Lower leg skin (tissue), 4 donors: Measurements from ENCODE around the gene GPR162. TPM values are rescaled to one million over a fixed set of nuclear protein-coding genes. Genes with fewer than 3 reads are reported as not detected.

Experiments used
- DNase-seq, 2 donors: peaks; one replicate each; pipeline ENCODE4 v3.0.0-alpha.2; 2019; ENCODE audit warnings: low spot score in 2 of 2
- H3K4me3 ChIP-seq: fragments of 200-600 bp; sonication (generic); 2 replicates; pipeline ENCODE4 v1.5.1; 2017; ENCODE audit warnings: mild to moderate bottlenecking, low read depth; ENCODE audit not compliant: poor library complexity, severe bottlenecking
- CTCF ChIP-seq, 3 donors: fragments of 450-650 bp; IDR thresholded peaks; one replicate each; pipeline ENCODE4 v1.5.1; 2016; ENCODE audit warnings: antibody characterized with exemption in 3 of 3, mild to moderate bottlenecking in 3 of 3, moderate library complexity in 2 of 3
- POLR2A ChIP-seq, 2 donors: fragments of 450-650 bp; IDR thresholded peaks; one replicate each; pipeline ENCODE4 v1.6.1; 2016 to 2017; ENCODE audit warnings: antibody characterized with exemption in 2 of 2, mild to moderate bottlenecking in 1 of 2, moderate library complexity in 1 of 2
- WGBS, 2 donors: methylation state at CpG; one replicate each; pipeline ENCODE4 v1.1.5; 2018; 5-methylcytosine and 5-hydroxymethylcytosine counted together
- intact Hi-C: fragments of 100-400 bp; cut with DNase I; formaldehyde crosslinking; loops from one replicate; pipeline ENCODE4 v1.15.0; 2023; ENCODE audit warnings: low total_unique reads
- total RNA-seq, 4 donors: library from RNA; depleted of rRNA; stranded (reverse); fragments of >200 nt; gene quantifications; one replicate each; pipeline ENCODE4 v1.1.0, GENCODE V29; 2016

Gene GPR162
- total RNA-seq, 4 donors from 2014 or later = 0.65 to 1.4 (median 1.3) TPM; not detected in 1

GRCh38 chr12:6849976-6850560 lies 28.4 kb downstream of the GPR162 start:
- 83 to 89% methylated on average over 10 of the region's 10 CpGs for WGBS, 2 donors
- no peak for DNase-seq

GRCh38 chr12:6850796-6851152 lies 29.2 kb downstream of the GPR162 start:
- peak; percentile 53 to 91 for DNase-seq
- H3K4me3 ChIP-seq = no peak overlapping the region
- no peak for TF ChIP-seq POLR2A (IDR thresholded peaks at IDR 0.05)
- intact Hi-C loops = no loop called here
- WGBS, 2 donors = 30 to 44% methylated on average over 16 of the region's 16 CpGs

More at GRCh38 chr12:6849976-6850560, 28.4 kb downstream of the GPR162 start:
- intact Hi-C loops = no loop called here
- H3K4me3 ChIP-seq = no peak overlapping the region
- TF ChIP-seq POLR2A (IDR thresholded peaks at IDR 0.05) (no peak), CTCF (IDR thresholded peaks at IDR 0.05) (no peak)

GRCh38 chr12:6851153-6851920 lies 29.7 kb downstream of the GPR162 start, which contains the start of gene CDCA3:
TSS of gene CDCA3 (minus strand) at chr12:6851286. CDS start at chr12:6850952, 334 bp downstream.
- 0% methylated on average over 37 of the region's 37 CpGs for WGBS, 2 donors
- intact Hi-C loops = no loop called here
- DNase-seq = peak; percentile 97 to 98
- TF ChIP-seq CTCF (IDR thresholded peaks at IDR 0.05) (no peak), POLR2A (IDR thresholded peaks at IDR 0.05) (no peak)
- peak within 1 kb of the TSS; percentile 39 for H3K4me3 ChIP-seq

GRCh38 chr12:6851921-6852650 lies 30.5 kb downstream of the GPR162 start, which contains the start of gene USP5:
TSS of gene USP5 (plus strand) at chr12:6852150. CDS start at chr12:6852180, 30 bp downstream.
- intact Hi-C loops = no loop called here
- 0 to 1% methylated on average over 43 to 53 of the region's 65 CpGs for WGBS, 2 donors
- peak within 1 kb of the TSS; percentile 39 for H3K4me3 ChIP-seq
- TF ChIP-seq CTCF (IDR thresholded peaks at IDR 0.05) (no peak), POLR2A (IDR thresholded peaks at IDR 0.05) (no peak)
- DNase-seq = peak; percentile 99 to 100

GRCh38 chr12:6852651-6853354 lies 31.2 kb downstream of the GPR162 start:
- WGBS, 2 donors = 1 to 4% methylated on average over 18 of the region's 18 CpGs
- TF ChIP-seq CTCF (IDR thresholded peaks at IDR 0.05) = no peak
- no peak for TF ChIP-seq POLR2A (IDR thresholded peaks at IDR 0.05)
- peak in 1 of 2 donors; percentile 54 for DNase-seq
- intact Hi-C loops = no loop called here
- peak overlapping the region; percentile 26 for H3K4me3 ChIP-seq
